Measurements from ENCODE around the gene MEGF6. TPM values are rescaled to one million over a fixed set of nuclear protein-coding genes. Genes with fewer than 3 reads are reported as not detected.

MEGF6 gene
- total RNA-seq, 1 experiment from 2014 or later: 65.3 TPM

- CTCF ChIA-PET: no interaction called here
- H3K9me3 ChIP-seq (ENCODE audit: insufficient read depth, low read depth): no peaks in the 10 kb centered on the region
- H3K4me2 ChIP-seq: no peak overlapping the region
- H3K27ac ChIP-seq: no peak overlapping the region
- H3K79me2 ChIP-seq (ENCODE audit: low read depth): no peaks in the 10 kb centered on the region
- DNase-seq: no peak
- H3K36me3 ChIP-seq (ENCODE audit: low read depth): no peaks in the 10 kb centered on the region
- H2AFZ ChIP-seq: no peak overlapping the region
- intact Hi-C loops (cut with micrococcal nuclease; ENCODE audit: unreplicated experiment): no loop called here
- H3K4me1 ChIP-seq (replicated peaks; ENCODE audit: insufficient read depth): no peaks in the 10 kb centered on the region; the same call in 1 of the 2 replicates
- no peaks in the 10 kb centered on the region for H3K9me2 ChIP-seq (ENCODE audit: insufficient read depth)
- no peak overlapping the region for H3K4me3 ChIP-seq
- no peaks in the 10 kb centered on the region for H3K27me3 ChIP-seq (ENCODE audit: insufficient read depth, low read depth)
- no peaks in the 10 kb centered on the region for H4K20me1 ChIP-seq (ENCODE audit: insufficient read depth)
- BruUV-seq (replicated peaks): no TSS peak
- H3F3A ChIP-seq (ENCODE audit: insufficient read depth, low read depth): 0 out of 2 replicates have a peak, but pooled peaks cover 5% of the 10 kb centered on the region
- POLR2A ChIA-PET (ENCODE audit: unreplicated experiment): no interaction called here
- no peak for TF ChIP-seq CTCF (conservative IDR thresholded peaks at IDR 0.05)
- TF ChIP-seq EZH2 (IDR thresholded peaks at IDR 0.05; ENCODE audit: low read depth): no peak
Observed at GRCh38 chr1:3636531-3636930, 25.2 kb upstream of the MEGF6 start.

GRCh38 chr1:3636080-3636479, 24.8 kb upstream of the MEGF6 start:
- Histone ChIP-seq H3K27me3 (ENCODE audit: insufficient read depth, low read depth) (no peaks in the 10 kb centered on the region), H3K36me3 (ENCODE audit: low read depth) (no peaks in the 10 kb centered on the region), H3K79me2 (ENCODE audit: low read depth) (no peaks in the 10 kb centered on the region), H3K9me3 (ENCODE audit: insufficient read depth, low read depth) (no peaks in the 10 kb centered on the region), H3K9me2 (ENCODE audit: insufficient read depth) (no peaks in the 10 kb centered on the region), H3K4me3 (no peak overlapping the region), H4K20me1 (ENCODE audit: insufficient read depth) (no peaks in the 10 kb centered on the region), H3K27ac (no peak overlapping the region), H3K4me2 (no peak overlapping the region), H3K4me1 (replicated peaks; ENCODE audit: insufficient read depth) (no peaks in the 10 kb centered on the region; the same call in 1 of the 2 replicates), H2AFZ (no peak overlapping the region), H3F3A (ENCODE audit: insufficient read depth, low read depth) (0 out of 2 replicates have a peak, but pooled peaks cover 5% of the 10 kb centered on the region)
- POLR2A ChIA-PET (ENCODE audit: unreplicated experiment): no interaction called here
- TF ChIP-seq CTCF (conservative IDR thresholded peaks at IDR 0.05) (no peak), EZH2 (IDR thresholded peaks at IDR 0.05; ENCODE audit: low read depth) (no peak)
- intact Hi-C loops (cut with micrococcal nuclease; ENCODE audit: unreplicated experiment): no loop called here
- BruUV-seq (replicated peaks): no TSS peak
- CTCF ChIA-PET: no interaction called here
- no peak for DNase-seq

- Histone ChIP-seq H3K4me1 (replicated peaks; ENCODE audit: insufficient read depth) (no peaks in the 10 kb centered on the region; the same call in 1 of the 2 replicates), H3K27me3 (ENCODE audit: insufficient read depth, low read depth) (no peaks in the 10 kb centered on the region), H3K79me2 (ENCODE audit: low read depth) (no peaks in the 10 kb centered on the region), H3K36me3 (ENCODE audit: low read depth) (no peaks in the 10 kb centered on the region), H3K9me2 (ENCODE audit: insufficient read depth) (no peaks in the 10 kb centered on the region), H3K4me3 (no peak overlapping the region), H3K27ac (no peak overlapping the region), H3K9me3 (ENCODE audit: insufficient read depth, low read depth) (no peaks in the 10 kb centered on the region), H2AFZ (no peak overlapping the region), H3F3A (ENCODE audit: insufficient read depth, low read depth) (0 out of 2 replicates have a peak, but pooled peaks cover 5% of the 10 kb centered on the region), H3K4me2 (no peak overlapping the region), H4K20me1 (ENCODE audit: insufficient read depth) (peaks cover 3% of the 10 kb centered on the region; the same call in 1 of the 2 replicates)
- intact Hi-C loops (cut with micrococcal nuclease; ENCODE audit: unreplicated experiment): no loop called here
- CTCF ChIA-PET: no interaction called here
- POLR2A ChIA-PET (ENCODE audit: unreplicated experiment): no interaction called here
- DNase-seq: no peak
- no peak for TF ChIP-seq CTCF (conservative IDR thresholded peaks at IDR 0.05)
- no peak for TF ChIP-seq EZH2 (IDR thresholded peaks at IDR 0.05; ENCODE audit: low read depth)
- no TSS peak for BruUV-seq (replicated peaks)
Observed at GRCh38 chr1:3634059-3634800, 22.9 kb upstream of the MEGF6 start.

All from PC-9 (cell line).